ENCODE measurements around the gene C9orf78. TPM values are rescaled to one million over a fixed set of nuclear protein-coding genes. Genes with fewer than 3 reads are reported as not detected.

C9orf78 gene
- total and polyA plus RNA-seq, 4 donors: 31.1 to 84.2 (median 50.9) TPM

DNA sequence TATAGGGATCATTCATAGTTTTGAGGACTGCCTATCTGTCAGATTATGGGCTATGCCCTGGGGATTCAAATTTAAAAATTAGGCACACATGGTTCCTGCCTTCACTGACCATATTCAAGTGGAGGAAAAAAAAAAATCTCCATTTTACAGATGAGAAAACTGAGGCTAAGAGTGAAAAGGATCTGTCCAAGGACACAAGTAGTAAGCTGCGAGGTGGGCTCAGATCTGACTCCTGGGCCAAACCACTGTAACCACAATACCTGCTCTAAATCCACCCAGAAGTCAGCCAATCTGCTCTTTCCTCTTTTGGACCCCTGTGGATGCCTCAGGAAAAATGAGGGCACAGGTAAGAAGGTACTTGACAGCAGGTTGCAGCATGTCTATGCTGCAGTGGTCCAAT is 8.3 kb downstream of the C9orf78 start:
- 91% methylated on average over 1 of the region's 1 CpG for WGBS
- H3K4me1 ChIP-seq (ENCODE audit: control insufficient read depth in 4 of 4, insufficient read depth in 4 of 4, low read length in 3 of 4): peaks cover 0 to 11% (median 8%) of the 10 kb centered on the region in 4 donors
- H3K27me3 ChIP-seq (ENCODE audit: control insufficient read depth in 4 of 4, insufficient read depth in 4 of 4, low read length in 3 of 4): no peaks in the 10 kb centered on the region
- no peak for DNase-seq (ENCODE audit: low spot score)
- H3K27ac ChIP-seq (ENCODE audit: low read depth in 1 of 2, low read length in 2 of 2): no peak overlapping the region
- no peak overlapping the region for H3K9ac ChIP-seq (ENCODE audit: low read depth in 1 of 2, low read length in 2 of 2)
- no peak overlapping the region for H3K4me3 ChIP-seq (ENCODE audit: low read depth in 1 of 3, low read length in 3 of 3)
- no peaks in the 10 kb centered on the region for H3K9me3 ChIP-seq (ENCODE audit: control insufficient read depth in 4 of 4, low read length in 3 of 4)
- TF ChIP-seq GABPA (IDR thresholded peaks at IDR 0.05 in 1 of 2, conservative IDR thresholded peaks at IDR 0.05 in 1 of 2) (no peak), SP1 (IDR thresholded peaks at IDR 0.05) (no peak), YY1 (IDR thresholded peaks at IDR 0.05) (no peak), HNF4G (IDR thresholded peaks at IDR 0.05) (no peak), NR2F2 (IDR thresholded peaks at IDR 0.05) (no peak), FOXA2 (IDR thresholded peaks at IDR 0.05) (no peak), FOXA1 (IDR thresholded peaks at IDR 0.05) (no peak), RAD21 (IDR thresholded peaks at IDR 0.05) (no peak), RXRA (IDR thresholded peaks at IDR 0.05) (no peak), JUND (IDR thresholded peaks at IDR 0.05) (no peak), EGR1 (IDR thresholded peaks at IDR 0.05; ENCODE audit: low read depth in 2 of 2) (no peak)
- TF ChIP-seq, protein P1, sequence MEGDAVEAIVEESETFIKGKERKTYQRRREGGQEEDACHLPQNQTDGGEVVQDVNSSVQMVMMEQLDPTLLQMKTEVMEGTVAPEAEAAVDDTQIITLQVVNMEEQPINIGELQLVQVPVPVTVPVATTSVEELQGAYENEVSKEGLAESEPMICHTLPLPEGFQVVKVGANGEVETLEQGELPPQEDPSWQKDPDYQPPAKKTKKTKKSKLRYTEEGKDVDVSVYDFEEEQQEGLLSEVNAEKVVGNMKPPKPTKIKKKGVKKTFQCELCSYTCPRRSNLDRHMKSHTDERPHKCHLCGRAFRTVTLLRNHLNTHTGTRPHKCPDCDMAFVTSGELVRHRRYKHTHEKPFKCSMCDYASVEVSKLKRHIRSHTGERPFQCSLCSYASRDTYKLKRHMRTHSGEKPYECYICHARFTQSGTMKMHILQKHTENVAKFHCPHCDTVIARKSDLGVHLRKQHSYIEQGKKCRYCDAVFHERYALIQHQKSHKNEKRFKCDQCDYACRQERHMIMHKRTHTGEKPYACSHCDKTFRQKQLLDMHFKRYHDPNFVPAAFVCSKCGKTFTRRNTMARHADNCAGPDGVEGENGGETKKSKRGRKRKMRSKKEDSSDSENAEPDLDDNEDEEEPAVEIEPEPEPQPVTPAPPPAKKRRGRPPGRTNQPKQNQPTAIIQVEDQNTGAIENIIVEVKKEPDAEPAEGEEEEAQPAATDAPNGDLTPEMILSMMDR (IDR thresholded peaks at IDR 0.05; ENCODE audit: low read depth, low read length, missing input control): no peak
- TF ChIP-seq, protein P2, sequence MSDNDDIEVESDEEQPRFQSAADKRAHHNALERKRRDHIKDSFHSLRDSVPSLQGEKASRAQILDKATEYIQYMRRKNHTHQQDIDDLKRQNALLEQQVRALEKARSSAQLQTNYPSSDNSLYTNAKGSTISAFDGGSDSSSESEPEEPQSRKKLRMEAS (IDR thresholded peaks at IDR 0.05): no peak
- peaks cover 16 to 47% (median 37%) of the 10 kb centered on the region in 4 donors for H3K36me3 ChIP-seq (ENCODE audit: control insufficient read depth in 4 of 4, insufficient read depth in 3 of 4, low read depth in 1 of 4, low read length in 3 of 4)

DNA sequence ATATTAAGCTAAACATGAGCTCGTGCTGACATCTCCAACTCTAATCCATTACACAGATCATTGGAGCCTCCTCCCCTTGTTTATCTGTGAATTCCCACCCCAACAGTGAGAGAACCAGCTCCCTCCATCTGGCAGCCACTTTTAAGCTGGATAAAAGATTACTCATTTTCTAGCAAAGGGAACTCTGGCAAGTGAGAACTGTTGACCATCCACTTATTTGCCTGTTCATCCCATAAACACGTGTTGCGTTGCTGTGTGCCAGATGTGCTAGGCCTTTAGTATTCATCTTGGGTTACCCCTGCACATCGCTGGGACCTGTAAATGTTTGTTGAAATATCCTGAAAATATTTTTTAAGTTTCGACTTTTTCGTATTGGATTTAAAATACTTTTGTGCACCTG is 8.7 kb downstream of the C9orf78 start:
- Histone ChIP-seq H3K9ac (ENCODE audit: low read depth in 1 of 2, low read length in 2 of 2) (no peak overlapping the region), H3K36me3 (ENCODE audit: control insufficient read depth in 4 of 4, insufficient read depth in 3 of 4, low read depth in 1 of 4, low read length in 3 of 4) (peaks cover 18 to 44% (median 36%) of the 10 kb centered on the region in 4 donors), H3K27me3 (ENCODE audit: control insufficient read depth in 4 of 4, insufficient read depth in 4 of 4, low read length in 3 of 4) (no peaks in the 10 kb centered on the region), H3K4me3 (ENCODE audit: low read depth in 1 of 3, low read length in 3 of 3) (no peak overlapping the region), H3K27ac (ENCODE audit: low read depth in 1 of 2, low read length in 2 of 2) (no peak overlapping the region), H3K9me3 (ENCODE audit: control insufficient read depth in 4 of 4, low read length in 3 of 4) (no peaks in the 10 kb centered on the region), H3K4me1 (ENCODE audit: control insufficient read depth in 4 of 4, insufficient read depth in 4 of 4, low read length in 3 of 4) (peaks cover 0 to 11% (median 8%) of the 10 kb centered on the region in 4 donors)
- TF ChIP-seq RAD21 (IDR thresholded peaks at IDR 0.05) (no peak), FOXA1 (IDR thresholded peaks at IDR 0.05) (no peak), RXRA (IDR thresholded peaks at IDR 0.05) (no peak)
- TF ChIP-seq, protein P1 (IDR thresholded peaks at IDR 0.05; ENCODE audit: low read depth, low read length, missing input control): no peak
- TF ChIP-seq, protein P2 (IDR thresholded peaks at IDR 0.05): no peak
- TF ChIP-seq, protein P3, sequence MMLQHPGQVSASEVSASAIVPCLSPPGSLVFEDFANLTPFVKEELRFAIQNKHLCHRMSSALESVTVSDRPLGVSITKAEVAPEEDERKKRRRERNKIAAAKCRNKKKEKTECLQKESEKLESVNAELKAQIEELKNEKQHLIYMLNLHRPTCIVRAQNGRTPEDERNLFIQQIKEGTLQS (IDR thresholded peaks at IDR 0.05): no peak
- no peak for DNase-seq (ENCODE audit: low spot score)
- 82% methylated on average over 6 of the region's 6 CpGs for WGBS

Measured in liver (tissue), 9 donors.